Transverse colon (tissue), 4 donors: ENCODE data around the gene CRLF1. TPM values are rescaled to one million over a fixed set of nuclear protein-coding genes. Genes with fewer than 3 reads are reported as not detected.

Experiments
- DNase-seq: peaks from one replicate; pipeline ENCODE4 v3.0.0-alpha.2; 2019
- H3K27ac ChIP-seq, 4 donors: fragments of 200-600 bp; sonication (generic); 2 replicates each; pipeline ENCODE4 v1.5.1; 2016 to 2018; ENCODE audit warnings: inconsistent platforms in 4 of 4
- H3K27me3 ChIP-seq: fragments of 200-600 bp; sonication (generic); 2 replicates; pipeline ENCODE4 v1.5.1; 2017; ENCODE audit warnings: inconsistent platforms
- H3K36me3 ChIP-seq, 4 donors: fragments of 200-600 bp; sonication (generic); 2 replicates each; pipeline ENCODE4 v1.5.1; 2017 to 2019; ENCODE audit warnings: inconsistent platforms in 4 of 4
- H3K4me1 ChIP-seq, 4 donors: fragments of 200-600 bp; sonication (generic); 2 replicates each; pipeline ENCODE4 v1.5.1; 2017 to 2020; ENCODE audit warnings: inconsistent platforms in 4 of 4
- H3K4me3 ChIP-seq, 4 donors: fragments of 200-600 bp; sonication (generic); 1 replicate in 1 of 4; 2 replicates in 3 of 4; pipeline versions ENCODE4 v1.5.1 to v1.6.1; 2017 to 2019; ENCODE audit warnings: inconsistent platforms in 4 of 4
- H3K9me3 ChIP-seq, 2 donors: fragments of 200-600 bp; sonication (generic); 2 replicates each; pipeline ENCODE4 v1.5.1; 2017 to 2019; ENCODE audit warnings: inconsistent platforms in 2 of 2
- CTCF ChIP-seq, 5 experiments: fragments of 200-600 bp in 3 of 5; fragments of 450-650 bp in 2 of 5; sonication (generic) in 3 of 5; IDR thresholded peaks; 1 replicate in 2 of 5; 2 replicates in 3 of 5; pipeline ENCODE4 v1.5.1; 2016 to 2017; ENCODE audit warnings: antibody characterized with exemption in 5 of 5, inconsistent platforms in 3 of 5, mild to moderate bottlenecking in 2 of 5, moderate library complexity in 1 of 5
- EP300 ChIP-seq: sonication (generic); formaldehyde crosslinking; IDR thresholded peaks from one replicate; pipeline ENCODE4 v1.6.1; 2017; ENCODE audit warnings: antibody characterized with exemption, low read depth
- POLR2A ChIP-seq: fragments of 450-650 bp; IDR thresholded peaks from one replicate; pipeline ENCODE4 v1.6.1; 2016; ENCODE audit warnings: antibody characterized with exemption, mild to moderate bottlenecking, moderate library complexity
- POLR2AphosphoS5 ChIP-seq, 3 donors: sonication (generic); formaldehyde crosslinking; IDR thresholded peaks; one replicate each; pipeline ENCODE4 v1.6.1; 2016; ENCODE audit warnings: antibody characterized with exemption in 3 of 3
- WGBS, 2 donors: methylation state at CpG; one replicate each; pipeline ENCODE4 v1.1.5; 2018; ENCODE audit warnings: low coverage in 1 of 2; 5-methylcytosine and 5-hydroxymethylcytosine counted together
- in situ Hi-C, 4 donors: fragments of 200-750 bp; cut with MboI; loops; one replicate each; pipeline versions ENCODE4 v1.15.0 to v1.15.1; 2017; ENCODE audit warnings: low sequenced_read_pairs in 3 of 4, low pct_ligation_motif_present in 1 of 4, low pct_unique_long_range_greater_than_20kb in 1 of 4
- intact Hi-C: fragments of 100-400 bp; cut with DNase I; formaldehyde crosslinking; loops from one replicate; pipeline ENCODE4 v1.15.1; 2023; ENCODE audit warnings: low total_unique reads
- total RNA-seq, 4 donors: library from RNA; depleted of rRNA; stranded (reverse); fragments of >200 nt; gene quantifications; one replicate each; pipeline ENCODE4 v1.1.0, GENCODE V29; 2016

CRLF1 gene
- total RNA-seq, 4 donors from 2014 or later: 1.1 to 21.0 (median 6.1) TPM

- H3K27ac ChIP-seq: no peak overlapping the region
- no peaks in the 10 kb centered on the region for H3K9me3 ChIP-seq
- intact Hi-C loops (no loop called here), in situ Hi-C loops (loop anchor here (10.0 to 25.0 kb wide), 3 partner anchors 134 to 248 kb away; partner anchors contain the start of gene UPF1 (in 2 of the 4))
- 18% methylated on average over 20 of the region's 21 CpGs; no CpG with 5 or more reads in 1 of the 2 donors for WGBS, 2 donors
- no peak overlapping the region for H3K4me3 ChIP-seq
- no peak for TF ChIP-seq POLR2A
- TF ChIP-seq CTCF (IDR thresholded peaks at IDR 0.05): no peak
- no peak for TF ChIP-seq POLR2AphosphoS5 (IDR thresholded peaks at IDR 0.05)
- TF ChIP-seq EP300: no peak
- H3K36me3 ChIP-seq: no peaks in the 10 kb centered on the region
- peaks cover 60% of the 10 kb centered on the region for H3K27me3 ChIP-seq
- peak; percentile 63 for DNase-seq
- peaks cover 10 to 18% (median 16%) of the 10 kb centered on the region in 4 donors for H3K4me1 ChIP-seq
Measured at GRCh38 chr19:18596752-18597157, 9.8 kb downstream of the CRLF1 start.

DNA sequence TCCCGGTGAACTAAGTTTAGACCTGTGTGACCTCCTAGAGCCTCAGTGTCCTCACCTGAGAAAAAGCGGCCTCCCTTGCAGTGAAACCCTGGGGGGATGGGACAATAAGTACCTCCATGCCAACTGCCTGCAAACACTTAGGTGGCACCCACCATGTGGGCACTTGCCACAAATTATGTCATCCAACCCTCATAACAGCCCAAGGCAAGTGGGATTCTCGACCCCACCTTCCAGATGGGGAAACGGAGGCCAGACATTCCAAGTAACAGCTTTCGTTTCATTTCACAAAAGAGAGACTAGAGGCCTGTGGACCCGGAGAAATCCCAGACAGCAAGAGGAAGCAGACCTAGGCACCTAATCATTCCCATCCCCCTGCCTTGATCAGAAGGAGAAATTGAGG is 11.1 kb downstream of the CRLF1 start:
- no peak for DNase-seq
- intact Hi-C loops: no loop called here
- in situ Hi-C loops: loop anchor here (10.0 to 25.0 kb wide), 3 partner anchors 133 to 249 kb away; partner anchors contain the start of gene UPF1 (in 2 of the 4)

GRCh38 chr19:18594824-18595373 is 11.7 kb downstream of the CRLF1 start:
- Histone ChIP-seq H3K4me1 (peaks cover 10 to 21% (median 19%) of the 10 kb centered on the region in 4 donors), H3K27me3 (peaks cover 42% of the 10 kb centered on the region), H3K36me3 (peaks cover 0 to 4% (median 0%) of the 10 kb centered on the region in 4 donors), H3K9me3 (no peaks in the 10 kb centered on the region), H3K4me3 (peak overlapping the region in 1 of 4 donors; percentile 46), H3K27ac (peak overlapping the region in 1 of 4 donors; percentile 14)
- in situ Hi-C loops (loop anchor here (10.0 to 25.0 kb wide), 3 partner anchors 133 to 250 kb away; partner anchors contain the start of gene UPF1 (in 2 of the 4)), intact Hi-C loops (loop anchor here (5.0 kb wide), 1 partner anchor 252 kb away; no protein-coding TSS in a partner anchor)
- no peak for TF ChIP-seq POLR2AphosphoS5 (IDR thresholded peaks at IDR 0.05)
- TF ChIP-seq EP300: no peak
- no peak for TF ChIP-seq POLR2A
- TF ChIP-seq CTCF (IDR thresholded peaks at IDR 0.05): no peak
- WGBS, 2 donors: 10 to 20% methylated on average over 2 to 15 of the region's 26 CpGs
- DNase-seq: no peak

More for the DNA sequence above, 11.1 kb downstream of the CRLF1 start:
- Histone ChIP-seq H3K36me3 (peaks cover 0 to 4% (median 0%) of the 10 kb centered on the region in 4 donors), H3K9me3 (no peaks in the 10 kb centered on the region), H3K27ac (no peak overlapping the region), H3K27me3 (peaks cover 47% of the 10 kb centered on the region), H3K4me3 (no peak overlapping the region), H3K4me1 (peaks cover 10 to 18% (median 16%) of the 10 kb centered on the region in 4 donors)
- no peak for TF ChIP-seq CTCF (IDR thresholded peaks at IDR 0.05)
- TF ChIP-seq EP300: no peak
- TF ChIP-seq POLR2AphosphoS5 (IDR thresholded peaks at IDR 0.05): no peak
- TF ChIP-seq POLR2A: no peak
- WGBS, 2 donors: 74% methylated on average over 6 of the region's 6 CpGs; no CpG with 5 or more reads in 1 of the 2 donors

GRCh38 chr19:18594096-18594823 is 12.3 kb downstream of the CRLF1 start:
- WGBS, 2 donors: 0 to 2% methylated on average over 3 to 43 of the region's 54 CpGs
- peaks cover 14 to 27% (median 25%) of the 10 kb centered on the region in 4 donors for H3K4me1 ChIP-seq
- H3K4me3 ChIP-seq: peak overlapping the region in 3 of 4 donors; percentile 25 to 46 (median 26)
- H3K27ac ChIP-seq: peak overlapping the region in 2 of 4 donors; percentile 28 to 37
- intact Hi-C loops (loop anchor here (5.0 kb wide), 1 partner anchor 253 kb away; no protein-coding TSS in a partner anchor), in situ Hi-C loops (loop anchor here (10.0 to 25.0 kb wide), 3 partner anchors 132 to 251 kb away; partner anchors contain the start of gene UPF1 (in 2 of the 4))
- TF ChIP-seq CTCF (IDR thresholded peaks at IDR 0.05) (peak; percentile 48 to 92 (median 80)), POLR2A (no peak)
- H3K9me3 ChIP-seq: no peaks in the 10 kb centered on the region
- peaks cover 35% of the 10 kb centered on the region for H3K27me3 ChIP-seq
- peak; percentile 79 for DNase-seq
- peaks cover 0 to 4% (median 0%) of the 10 kb centered on the region in 4 donors for H3K36me3 ChIP-seq
